Measurements from ENCODE around the gene LRRC26.
A peak's percentile ranks its signal among the peaks of the same experiment; 100 is the strongest.

Gene LRRC26

GRCh38 chr9:137198902-137199283 is 29.0 kb upstream of the LRRC26 start:
- no peak for DNase-seq

DNA sequence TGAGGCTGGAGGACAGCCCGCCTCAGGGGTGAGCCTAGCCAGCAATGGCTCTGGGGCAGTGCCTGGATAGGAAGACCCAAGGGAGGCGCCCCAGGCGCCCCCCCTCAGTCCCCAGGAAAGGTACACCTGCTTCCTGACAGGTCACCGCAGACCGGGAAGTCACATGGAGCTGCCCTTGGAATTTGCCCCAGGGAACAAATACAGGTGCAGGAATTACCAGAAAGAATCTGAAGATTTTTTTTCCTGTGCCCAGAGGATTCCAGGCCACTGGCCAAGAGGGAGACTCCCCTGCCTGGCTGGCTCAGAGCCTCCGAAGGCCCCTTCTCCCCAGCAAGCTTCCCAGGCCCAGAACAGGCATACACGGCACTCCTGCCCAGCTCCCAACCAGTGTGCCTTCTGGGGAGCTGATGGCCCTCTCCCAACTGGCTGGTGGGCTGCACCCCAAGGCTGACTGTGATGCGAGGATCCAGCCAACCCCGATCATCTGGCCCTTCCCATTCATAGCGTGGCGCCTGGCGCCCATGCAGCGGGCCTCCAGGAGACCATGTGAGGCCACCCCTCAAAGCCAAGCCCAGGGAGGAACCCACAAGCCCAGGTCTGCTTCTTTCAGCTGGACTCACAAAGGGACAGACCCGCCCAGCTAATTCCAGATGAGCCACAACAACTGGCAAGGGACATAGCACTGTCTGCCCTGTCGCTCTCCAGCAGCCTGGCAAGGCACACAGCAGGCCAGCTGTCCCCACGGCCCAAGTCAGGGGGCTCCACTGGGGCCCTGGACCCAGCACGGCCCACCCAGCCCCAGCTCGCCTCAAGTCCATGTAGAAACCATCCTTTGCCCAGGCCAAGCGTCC is 28.4 kb upstream of the LRRC26 start:
- DNase-seq = no peak

DNA sequence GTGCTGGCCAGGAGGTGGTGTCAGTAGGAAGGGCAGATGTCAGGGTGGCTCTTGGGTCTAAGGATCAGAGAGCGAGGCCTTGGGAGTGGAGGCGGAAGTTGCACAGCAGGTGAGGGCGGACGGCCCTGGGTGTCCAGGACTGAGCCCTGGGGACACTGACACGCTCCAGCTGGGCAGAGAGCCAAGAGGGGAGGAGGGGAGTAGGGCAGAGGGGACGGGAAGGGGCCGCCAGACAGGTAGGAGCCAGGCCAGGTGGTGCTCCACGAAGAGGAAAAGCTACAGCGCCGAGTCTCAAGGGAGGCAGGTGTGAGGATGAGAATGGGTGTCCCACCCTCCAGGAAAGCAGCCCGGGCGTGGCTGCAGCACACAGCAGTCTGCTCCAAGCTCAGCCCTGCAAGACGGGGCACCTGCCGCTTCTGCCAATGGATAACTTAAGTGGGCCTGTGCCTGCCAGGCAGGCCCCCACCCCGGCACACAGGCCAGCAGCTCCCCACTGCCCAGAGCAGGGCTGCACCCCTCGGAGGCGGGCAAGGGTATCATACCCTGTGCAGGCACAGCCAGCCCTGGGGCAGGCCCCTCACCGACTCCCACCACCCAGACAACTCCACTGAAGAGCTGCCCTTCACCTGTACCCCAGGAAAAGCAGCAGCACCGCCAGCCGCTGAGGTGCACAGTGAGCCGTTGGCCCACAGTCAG is 25.8 kb upstream of the LRRC26 start:
- DNase-seq = no peak

GRCh38 chr9:137194909-137195308 is 25.1 kb upstream of the LRRC26 start:
- no peak for DNase-seq

DNA sequence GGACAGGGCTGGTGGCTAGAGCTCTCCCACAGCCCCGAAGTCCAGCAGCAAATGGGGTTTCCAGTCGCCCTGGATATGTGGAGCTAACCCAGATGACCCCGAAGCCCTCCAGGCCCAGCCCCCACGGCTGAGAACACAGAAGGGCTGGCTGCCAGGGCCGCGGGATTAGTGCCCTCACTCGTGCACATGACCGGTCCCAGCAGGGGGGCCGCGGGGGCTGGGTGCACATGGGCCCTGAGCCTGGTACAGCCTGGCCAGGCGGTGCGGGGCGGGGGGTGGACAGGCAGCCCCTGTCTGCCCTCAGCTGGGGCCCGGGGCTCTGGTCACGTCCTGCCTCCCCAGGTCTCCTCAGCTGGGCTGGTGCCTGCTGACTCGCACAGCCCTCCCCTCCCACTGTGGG is 24.5 kb upstream of the LRRC26 start:
- DNase-seq = no peak

DNA sequence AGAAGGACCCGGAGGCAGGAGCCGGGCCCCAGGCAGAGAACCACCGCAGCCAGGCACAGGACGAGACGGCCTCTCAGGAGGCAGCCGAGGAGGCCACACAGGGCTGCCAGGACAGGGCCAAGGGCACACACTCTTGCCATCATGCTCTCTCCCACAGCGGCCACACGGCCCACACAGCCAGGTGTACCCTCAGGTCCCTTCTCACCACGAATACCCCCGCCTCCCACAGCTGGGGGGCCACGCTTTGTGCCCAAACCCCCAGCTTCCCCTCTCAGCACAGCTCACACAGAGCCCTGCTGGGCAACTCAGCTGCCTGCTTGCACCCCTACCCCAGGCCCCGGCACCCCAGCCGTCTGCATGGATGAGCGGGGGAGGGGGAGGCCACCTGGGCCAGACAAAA is 23.9 kb upstream of the LRRC26 start:
- DNase-seq = no peak

- no peak for DNase-seq
Measured at GRCh38 chr9:137192859-137193258, 23.0 kb upstream of the LRRC26 start.

DNA sequence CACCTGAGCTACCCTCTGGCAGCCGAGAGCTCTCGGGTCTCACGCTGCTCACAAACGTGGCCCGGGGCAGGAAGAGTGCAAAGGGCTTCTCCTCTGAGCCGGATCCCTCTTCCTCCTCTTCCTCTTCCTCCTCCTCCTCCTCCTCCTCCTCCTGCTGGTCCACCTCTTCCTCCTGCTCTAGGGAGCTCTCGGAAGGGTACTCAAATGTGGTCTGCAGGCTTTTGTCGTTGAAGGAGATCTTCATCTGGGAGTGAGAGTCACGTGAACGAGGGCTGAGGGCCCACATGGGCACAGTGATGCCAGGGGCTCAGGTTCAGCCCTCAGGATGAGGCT is 22.6 kb upstream of the LRRC26 start:
- no peak for DNase-seq

DNA sequence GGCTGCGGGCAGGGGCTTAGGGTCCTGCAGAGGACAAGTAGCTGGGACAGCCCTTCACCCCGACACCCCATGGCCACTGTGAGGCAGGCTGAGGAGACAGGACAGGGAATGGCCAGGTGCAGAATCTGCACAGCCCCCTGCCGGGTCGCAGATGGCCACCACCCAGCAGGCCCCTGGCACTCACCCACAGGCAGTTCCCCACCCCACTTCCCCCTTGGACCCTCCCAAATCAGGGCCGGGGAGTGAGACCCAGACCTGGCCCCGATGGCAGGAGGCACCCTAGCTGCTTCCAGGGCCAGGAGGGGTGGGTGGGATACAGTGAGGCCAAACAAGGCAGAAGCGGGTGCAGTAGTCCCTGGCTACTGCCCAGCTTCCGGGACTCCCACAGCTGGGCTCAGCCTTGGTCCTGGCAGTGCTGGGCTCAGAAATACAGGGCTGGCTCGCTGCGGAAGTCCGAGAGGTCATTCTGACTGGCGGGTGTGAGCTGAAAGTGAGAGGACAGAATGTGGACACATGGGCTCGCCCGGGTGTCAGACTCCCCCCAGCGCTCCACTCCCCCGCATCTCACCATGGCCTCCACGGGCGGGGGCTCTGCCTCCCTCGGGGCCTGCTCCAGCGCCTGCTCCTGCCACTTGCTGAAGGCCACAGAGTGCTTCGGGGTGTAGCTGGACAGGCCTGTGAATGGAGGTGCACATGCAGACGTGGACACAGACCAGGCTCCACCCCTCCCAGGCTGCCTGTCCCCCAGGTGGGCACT is 22.0 kb upstream of the LRRC26 start:
- no peak for DNase-seq

GRCh38 chr9:137191245-137191644 is 21.4 kb upstream of the LRRC26 start:
- DNase-seq = no peak

GRCh38 chr9:137190315-137190856 is 20.5 kb upstream of the LRRC26 start:
- no peak for DNase-seq

DNA sequence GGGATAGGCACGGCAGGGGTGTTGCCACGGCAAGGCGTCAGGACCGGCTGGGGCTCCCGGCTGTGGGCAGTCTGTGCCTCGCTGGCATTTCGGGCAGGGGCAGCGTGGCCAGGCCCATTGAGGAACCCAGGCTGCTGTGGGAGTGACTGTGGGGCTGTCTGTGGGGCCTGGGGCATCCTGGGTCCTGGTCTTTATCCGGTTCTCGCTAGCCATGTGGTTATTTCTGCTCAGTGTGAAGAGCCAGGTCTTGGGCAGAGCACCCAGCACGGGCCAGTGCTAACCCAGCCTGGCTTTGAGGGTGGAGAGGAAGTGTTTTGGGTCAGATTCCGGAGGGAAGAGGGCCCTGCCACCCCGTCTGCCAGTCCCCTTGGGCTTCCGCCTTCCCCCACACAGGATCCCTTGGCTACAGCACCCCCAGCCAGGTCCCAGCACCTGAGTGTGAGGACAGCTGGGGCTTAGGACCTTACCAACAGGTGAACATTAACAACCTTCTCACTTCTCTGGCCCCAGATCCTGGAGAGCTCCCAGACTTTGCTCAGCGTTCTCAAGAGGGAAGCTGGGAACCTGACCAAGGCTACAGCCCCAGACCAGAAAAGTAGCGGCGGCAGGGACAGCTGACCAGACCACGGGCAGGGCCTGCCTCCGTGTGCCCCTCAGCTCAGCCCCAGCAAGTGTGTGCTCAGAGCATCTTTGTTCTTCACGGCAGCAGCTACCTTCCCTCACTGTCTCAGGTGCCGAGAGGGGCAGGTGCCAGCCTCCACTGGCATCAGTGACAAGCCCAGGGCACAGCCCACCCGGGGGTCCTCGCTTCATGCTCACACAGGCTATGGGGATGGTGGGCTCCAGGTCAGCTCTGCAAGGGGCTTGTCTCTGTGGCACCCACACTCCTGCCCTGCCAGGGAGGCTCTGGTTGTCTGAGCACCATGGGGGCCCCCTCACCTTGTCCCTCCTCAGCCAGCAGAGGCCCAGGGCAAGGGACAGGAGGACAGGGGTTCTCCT is 19.7 kb upstream of the LRRC26 start:
- DNase-seq = no peak

- peak; percentile 96 for DNase-seq
Measured at GRCh38 chr9:137188490-137189296, 18.8 kb upstream of the LRRC26 start, which contains the start of the genes ANAPC2 and SSNA1. TSS of gene ANAPC2 (minus strand) at chr9:137188560. CDS start at chr9:137188532, 28 bp downstream. TSS of gene SSNA1 (plus strand) at chr9:137188676. CDS start at chr9:137188727, 51 bp downstream.

DNA sequence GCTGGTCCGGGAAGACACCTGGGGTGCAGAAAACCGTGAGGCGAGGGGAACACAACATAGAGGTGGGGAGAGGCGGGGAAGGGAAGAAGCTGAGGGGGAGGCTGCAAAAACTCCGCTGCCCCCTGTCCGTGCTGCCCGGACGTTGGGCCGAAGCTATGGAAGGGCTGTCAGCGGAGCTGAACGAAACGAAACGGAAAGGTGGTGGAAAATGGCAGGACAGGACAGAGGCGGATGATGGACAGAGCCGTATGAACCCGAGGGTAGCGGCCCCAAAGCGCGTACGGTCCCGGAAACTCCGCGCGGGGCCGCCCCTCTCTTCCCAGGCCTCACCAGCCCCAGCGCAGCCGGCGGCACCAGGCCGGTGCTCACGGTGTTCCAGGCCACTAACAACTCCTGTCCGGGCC is 18.2 kb upstream of the LRRC26 start:
- no peak for DNase-seq

DNA sequence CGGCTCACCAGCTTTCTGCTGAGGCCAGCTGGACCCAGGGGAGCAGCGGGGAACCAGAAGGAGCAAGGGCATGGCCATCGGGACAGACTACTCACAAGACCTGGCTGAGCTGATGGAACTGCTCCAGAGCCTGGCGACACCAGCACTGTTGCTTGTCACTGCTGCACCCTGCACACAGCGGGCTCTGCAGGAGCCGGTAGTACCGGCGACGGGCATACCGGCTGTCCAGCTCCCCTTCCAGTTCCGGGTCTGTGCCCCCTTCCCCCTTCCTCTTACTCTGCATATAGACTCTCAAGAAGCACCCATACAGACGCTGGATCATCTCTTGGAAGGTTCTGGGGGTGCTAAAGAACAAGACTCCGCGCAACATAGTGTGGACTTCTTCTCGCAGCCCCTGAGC is 17.5 kb upstream of the LRRC26 start:
- no peak for DNase-seq

GRCh38 chr9:137186385-137186784 is 16.5 kb upstream of the LRRC26 start:
- no peak for DNase-seq

DNA sequence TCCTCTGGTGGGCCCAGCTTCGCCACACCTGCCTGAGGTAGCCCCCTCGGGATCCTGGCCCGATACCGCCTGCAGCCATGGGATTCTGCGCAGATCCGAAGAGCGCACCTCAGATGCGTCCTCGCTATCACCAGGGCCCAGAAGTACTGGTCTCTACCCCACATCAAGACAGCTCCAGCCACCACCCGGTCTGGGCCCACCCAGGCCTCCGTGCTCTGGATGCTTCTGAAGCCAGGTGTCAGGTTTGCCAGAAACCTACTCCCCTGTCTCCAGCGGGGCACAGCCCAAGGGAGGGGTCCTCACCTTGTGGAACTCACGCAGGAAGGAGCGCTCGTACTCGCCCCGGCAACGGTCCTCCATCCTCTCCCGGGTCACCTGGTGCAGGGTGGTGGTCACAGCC is 16.1 kb upstream of the LRRC26 start:
- no peak for DNase-seq

DNA sequence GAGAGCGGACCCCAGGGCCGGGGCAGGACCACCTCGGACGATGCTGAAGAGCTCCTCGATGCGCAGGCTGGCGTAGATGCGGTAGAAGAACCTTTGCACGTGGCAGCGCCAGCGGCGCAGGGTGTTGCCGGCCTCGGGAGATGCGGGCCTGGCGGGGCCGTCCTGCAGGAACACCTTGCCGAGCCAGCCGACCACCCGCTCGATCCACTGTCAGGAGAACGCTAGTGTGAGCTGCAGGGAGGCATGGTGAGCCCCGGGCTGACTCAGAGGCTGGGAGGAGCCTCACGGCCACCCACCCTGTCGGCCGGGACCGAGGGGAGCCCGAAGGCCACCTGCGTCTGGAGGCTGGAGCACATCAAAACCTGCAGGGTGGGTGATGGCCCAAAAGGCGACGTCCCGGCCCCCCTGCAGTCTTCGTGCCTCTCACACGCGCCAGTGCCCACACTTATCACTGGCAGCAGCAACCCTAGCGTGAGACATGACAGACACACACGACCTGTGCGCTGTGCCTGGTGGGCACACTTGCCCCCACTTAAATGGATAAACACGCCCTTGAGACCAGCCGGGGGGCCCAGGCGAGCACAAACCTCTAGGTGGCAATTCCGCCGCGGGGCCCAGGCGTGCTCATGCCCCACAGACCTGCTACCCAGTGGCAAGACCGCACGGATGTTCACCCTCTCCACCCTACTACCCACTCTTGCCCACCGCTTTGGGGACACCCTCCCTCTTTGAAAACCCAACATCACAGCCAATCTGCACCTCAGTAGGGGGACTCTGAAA is 15.2 kb upstream of the LRRC26 start:
- no peak for DNase-seq

- DNase-seq = no peak
Measured at GRCh38 chr9:137183980-137184595, 14.2 kb upstream of the LRRC26 start.

DNA sequence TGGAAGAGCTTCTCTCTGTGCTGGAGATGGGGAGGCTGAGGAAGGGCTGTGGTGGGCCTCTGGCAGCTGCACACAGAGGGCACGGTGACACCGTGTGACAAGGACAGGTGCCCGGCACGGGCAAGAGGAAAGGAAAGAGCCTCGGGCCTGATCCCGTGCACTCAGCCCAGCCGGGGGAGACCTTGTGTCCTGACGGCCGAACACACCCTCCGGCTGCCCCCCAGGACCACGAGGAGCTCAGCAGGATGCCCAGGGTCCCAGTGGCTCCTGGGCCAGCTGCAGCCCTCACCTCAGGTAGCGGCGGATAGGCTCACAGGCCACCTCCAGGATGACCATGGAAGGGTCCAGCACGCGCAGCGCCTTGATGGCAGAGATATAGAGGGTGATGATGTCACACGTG is 13.0 kb upstream of the LRRC26 start:
- no peak for DNase-seq
